Panc1 (cell line): Measurements from ENCODE around the gene TATDN3. TPM values are rescaled to one million over a fixed set of nuclear protein-coding genes. Genes with fewer than 3 reads are reported as not detected.

ENCODE experiments used
- ATAC-seq: fragments of 200-7000 bp; cut with Tn5 transposase; 2 replicates; pipeline ENCODE4 v1.9.1; 2020; ENCODE audit warnings: mild to moderate bottlenecking, moderate library complexity
- BruUV-seq: library from RNA; stranded (reverse); fragments of 400-500 nt; replicated peaks from 2 replicates; lab custom pipeline; 2021; lab: Mats Ljungman, UMichigan
- CTCF ChIA-PET: fragments of 300-600 bp; sonication (Branson Sonifier 250); formaldehyde crosslinking; loops from one replicate; lab custom pipeline; 2022; ENCODE audit warnings: antibody characterized with exemption; lab: Charles Lee
- POLR2A ChIA-PET: fragments of 300-600 bp; sonication (Branson Sonifier 250); formaldehyde crosslinking; loops from one replicate; lab custom pipeline; 2022; ENCODE audit warnings: antibody characterized with exemption; lab: Charles Lee
- DNase-seq: peaks from one replicate; pipeline ENCODE4 v3.0.0-alpha.2; 2010; ENCODE audit warnings: low read depth, low spot score
- H3K27ac ChIP-seq: 2 replicates; pipeline ENCODE4 v1.5.1; 2011; ENCODE audit warnings: mild to moderate bottlenecking, low read length, inconsistent platforms
- H3K27me3 ChIP-seq: fragments of 200-500 bp; sonication (Bioruptor generic); 2 replicates; pipeline ENCODE4 v1.6.0; 2014; ENCODE audit warnings: low read length, inconsistent platforms; ENCODE audit not compliant: control insufficient read depth, insufficient read depth
- H3K36me3 ChIP-seq: fragments of 200-500 bp; sonication (Bioruptor generic); 2 replicates; pipeline ENCODE4 v1.5.1; 2014; ENCODE audit warnings: inconsistent platforms, mild to moderate bottlenecking, low read length, moderate library complexity; ENCODE audit not compliant: control insufficient read depth, insufficient read depth
- H3K4me1 ChIP-seq: 2 replicates; pipeline ENCODE4 v1.5.1; 2011; ENCODE audit warnings: inconsistent platforms, mild to moderate bottlenecking, low read length, moderate library complexity; ENCODE audit not compliant: control insufficient read depth, insufficient read depth
- H3K4me3 ChIP-seq, 2 experiments: 2 replicates each; pipeline ENCODE4 v1.5.1; 2011 to 2012; ENCODE audit warnings: low read depth in 2 of 2, low read length in 2 of 2, mild to moderate bottlenecking in 2 of 2, inconsistent platforms in 1 of 2, moderate library complexity in 1 of 2
- H3K9me3 ChIP-seq: fragments of 200-500 bp; sonication (Bioruptor generic); 2 replicates; pipeline ENCODE4 v1.5.1; 2014; ENCODE audit warnings: low read depth, mild to moderate bottlenecking, inconsistent platforms, low read length, moderate library complexity; ENCODE audit not compliant: control insufficient read depth, insufficient read depth
- POLR2AphosphoS5 ChIP-seq: IDR thresholded peaks from 2 replicates; pipeline ENCODE4 v1.6.1; 2012; ENCODE audit warnings: mild to moderate bottlenecking, low read depth, low read length, moderate library complexity
- SIN3A ChIP-seq: IDR thresholded peaks from 2 replicates; pipeline ENCODE4 v1.6.1; 2012; ENCODE audit warnings: low read depth, mild to moderate bottlenecking, low read length, moderate library complexity, borderline replicate concordance; ENCODE audit not compliant: insufficient read depth
- TCF7L2 ChIP-seq: IDR thresholded peaks from 2 replicates; pipeline ENCODE4 v1.6.1; 2011; ENCODE audit warnings: mild to moderate bottlenecking, low read depth, low read length, inconsistent platforms
- in situ Hi-C: cut with HindIII; loops from 2 replicates; pipeline ENCODE4 v1.10.0; 2016; ENCODE audit warnings: low sequenced_read_pairs, low pct_unique_long_range_greater_than_20kb
- intact Hi-C: fragments of 100-400 bp; cut with micrococcal nuclease; formaldehyde crosslinking; loops from one replicate; pipeline ENCODE4 v1.10.0; 2022; ENCODE audit not compliant: unreplicated experiment
- total RNA-seq: library from RNA; stranded (reverse); gene quantifications from one replicate; pipeline ENCODE4 v1.2.1, GENCODE V29; 2021; ENCODE audit not compliant: unreplicated experiment
- TF ChIP-seq, protein P1 (sequence below): fragments of 450-650 bp; IDR thresholded peaks from 2 replicates; pipeline ENCODE4 v1.5.1; 2017; ENCODE audit warnings: mild to moderate bottlenecking
- TF ChIP-seq, protein P2 (sequence below), 2 experiments: IDR thresholded peaks; 2 replicates each; pipeline ENCODE4 v1.6.1; 2011 to 2012; ENCODE audit warnings: low read depth in 2 of 2, control low read depth in 1 of 2, low read length in 1 of 2, mild to moderate bottlenecking in 1 of 2, moderate library complexity in 1 of 2; ENCODE audit not compliant: insufficient read depth in 1 of 2

The TATDN3 gene
- total RNA-seq, 1 experiment from 2014 or later: 9.5 TPM

DNA sequence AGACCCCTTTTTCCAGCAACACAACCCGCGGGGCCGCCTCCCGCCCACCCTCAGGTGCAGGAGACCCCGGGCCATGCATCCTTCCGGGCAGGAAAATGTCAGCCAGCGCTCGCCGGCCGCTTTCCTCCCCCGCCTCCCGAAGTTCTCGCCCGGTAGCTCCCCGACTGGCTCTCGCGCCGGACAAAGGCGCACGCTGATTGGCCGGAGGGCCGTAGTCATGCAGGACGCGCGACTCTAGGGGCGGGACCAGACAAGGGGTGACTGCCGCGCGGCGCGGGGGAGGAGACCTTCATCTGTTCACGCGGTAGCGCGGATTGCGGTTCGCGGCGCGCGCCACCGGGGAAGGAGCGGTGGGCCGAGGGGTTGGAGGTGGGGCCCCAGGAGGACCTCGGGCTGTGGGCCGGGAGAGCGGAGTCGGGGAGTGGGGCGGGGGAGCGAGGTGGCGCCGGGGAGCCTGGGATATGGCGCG, 66.3 kb downstream of the TATDN3 start, which contains the start of gene FLVCR1:
TSS of gene FLVCR1 (plus strand) at position 284 of the 469 bp plus-strand sequence. CDS start at position 462, 178 bp downstream.
- intact Hi-C loops: no loop called here
- no TSS peak for BruUV-seq
- TF ChIP-seq SIN3A (no peak), POLR2AphosphoS5 (peak; percentile 71), TCF7L2 (no peak; the same call in 1 of the 2 replicates)
- TF ChIP-seq, protein P1, sequence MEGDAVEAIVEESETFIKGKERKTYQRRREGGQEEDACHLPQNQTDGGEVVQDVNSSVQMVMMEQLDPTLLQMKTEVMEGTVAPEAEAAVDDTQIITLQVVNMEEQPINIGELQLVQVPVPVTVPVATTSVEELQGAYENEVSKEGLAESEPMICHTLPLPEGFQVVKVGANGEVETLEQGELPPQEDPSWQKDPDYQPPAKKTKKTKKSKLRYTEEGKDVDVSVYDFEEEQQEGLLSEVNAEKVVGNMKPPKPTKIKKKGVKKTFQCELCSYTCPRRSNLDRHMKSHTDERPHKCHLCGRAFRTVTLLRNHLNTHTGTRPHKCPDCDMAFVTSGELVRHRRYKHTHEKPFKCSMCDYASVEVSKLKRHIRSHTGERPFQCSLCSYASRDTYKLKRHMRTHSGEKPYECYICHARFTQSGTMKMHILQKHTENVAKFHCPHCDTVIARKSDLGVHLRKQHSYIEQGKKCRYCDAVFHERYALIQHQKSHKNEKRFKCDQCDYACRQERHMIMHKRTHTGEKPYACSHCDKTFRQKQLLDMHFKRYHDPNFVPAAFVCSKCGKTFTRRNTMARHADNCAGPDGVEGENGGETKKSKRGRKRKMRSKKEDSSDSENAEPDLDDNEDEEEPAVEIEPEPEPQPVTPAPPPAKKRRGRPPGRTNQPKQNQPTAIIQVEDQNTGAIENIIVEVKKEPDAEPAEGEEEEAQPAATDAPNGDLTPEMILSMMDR: no peak
- TF ChIP-seq, protein P2, sequence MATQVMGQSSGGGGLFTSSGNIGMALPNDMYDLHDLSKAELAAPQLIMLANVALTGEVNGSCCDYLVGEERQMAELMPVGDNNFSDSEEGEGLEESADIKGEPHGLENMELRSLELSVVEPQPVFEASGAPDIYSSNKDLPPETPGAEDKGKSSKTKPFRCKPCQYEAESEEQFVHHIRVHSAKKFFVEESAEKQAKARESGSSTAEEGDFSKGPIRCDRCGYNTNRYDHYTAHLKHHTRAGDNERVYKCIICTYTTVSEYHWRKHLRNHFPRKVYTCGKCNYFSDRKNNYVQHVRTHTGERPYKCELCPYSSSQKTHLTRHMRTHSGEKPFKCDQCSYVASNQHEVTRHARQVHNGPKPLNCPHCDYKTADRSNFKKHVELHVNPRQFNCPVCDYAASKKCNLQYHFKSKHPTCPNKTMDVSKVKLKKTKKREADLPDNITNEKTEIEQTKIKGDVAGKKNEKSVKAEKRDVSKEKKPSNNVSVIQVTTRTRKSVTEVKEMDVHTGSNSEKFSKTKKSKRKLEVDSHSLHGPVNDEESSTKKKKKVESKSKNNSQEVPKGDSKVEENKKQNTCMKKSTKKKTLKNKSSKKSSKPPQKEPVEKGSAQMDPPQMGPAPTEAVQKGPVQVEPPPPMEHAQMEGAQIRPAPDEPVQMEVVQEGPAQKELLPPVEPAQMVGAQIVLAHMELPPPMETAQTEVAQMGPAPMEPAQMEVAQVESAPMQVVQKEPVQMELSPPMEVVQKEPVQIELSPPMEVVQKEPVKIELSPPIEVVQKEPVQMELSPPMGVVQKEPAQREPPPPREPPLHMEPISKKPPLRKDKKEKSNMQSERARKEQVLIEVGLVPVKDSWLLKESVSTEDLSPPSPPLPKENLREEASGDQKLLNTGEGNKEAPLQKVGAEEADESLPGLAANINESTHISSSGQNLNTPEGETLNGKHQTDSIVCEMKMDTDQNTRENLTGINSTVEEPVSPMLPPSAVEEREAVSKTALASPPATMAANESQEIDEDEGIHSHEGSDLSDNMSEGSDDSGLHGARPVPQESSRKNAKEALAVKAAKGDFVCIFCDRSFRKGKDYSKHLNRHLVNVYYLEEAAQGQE (IDR thresholded peaks at IDR 0.05; ENCODE audit: insufficient read depth in 1 of 2, low read depth in 2 of 2, low read length in 1 of 2): no peak
- Histone ChIP-seq H3K4me1 (peaks cover 23% of the 10 kb centered on the region), H3K9me3 (no peaks in the 10 kb centered on the region), H3K4me3 (peak within 1 kb of the TSS; percentile 82), H3K27me3 (no peaks in the 10 kb centered on the region), H3K27ac (peak within 1 kb of the TSS; percentile 91), H3K36me3 (no peaks in the 10 kb centered on the region; the same call in none of the 2 replicates)
- in situ Hi-C loops: no loop called here
- ATAC-seq (peak; percentile 99), DNase-seq (peak; percentile 62)
- CTCF ChIA-PET: interaction anchor here (0.5 to 1.3 kb wide), 4 partner anchors 10 to 43 kb away, joined by 3 to 4 read pairs (median 3); no protein-coding TSS in a partner anchor
- POLR2A ChIA-PET: interaction anchor here (0.6 to 0.8 kb wide), 6 partner anchors 18 to 818 kb away, joined by 3 to 9 read pairs (median 5); no protein-coding TSS in a partner anchor

DNA sequence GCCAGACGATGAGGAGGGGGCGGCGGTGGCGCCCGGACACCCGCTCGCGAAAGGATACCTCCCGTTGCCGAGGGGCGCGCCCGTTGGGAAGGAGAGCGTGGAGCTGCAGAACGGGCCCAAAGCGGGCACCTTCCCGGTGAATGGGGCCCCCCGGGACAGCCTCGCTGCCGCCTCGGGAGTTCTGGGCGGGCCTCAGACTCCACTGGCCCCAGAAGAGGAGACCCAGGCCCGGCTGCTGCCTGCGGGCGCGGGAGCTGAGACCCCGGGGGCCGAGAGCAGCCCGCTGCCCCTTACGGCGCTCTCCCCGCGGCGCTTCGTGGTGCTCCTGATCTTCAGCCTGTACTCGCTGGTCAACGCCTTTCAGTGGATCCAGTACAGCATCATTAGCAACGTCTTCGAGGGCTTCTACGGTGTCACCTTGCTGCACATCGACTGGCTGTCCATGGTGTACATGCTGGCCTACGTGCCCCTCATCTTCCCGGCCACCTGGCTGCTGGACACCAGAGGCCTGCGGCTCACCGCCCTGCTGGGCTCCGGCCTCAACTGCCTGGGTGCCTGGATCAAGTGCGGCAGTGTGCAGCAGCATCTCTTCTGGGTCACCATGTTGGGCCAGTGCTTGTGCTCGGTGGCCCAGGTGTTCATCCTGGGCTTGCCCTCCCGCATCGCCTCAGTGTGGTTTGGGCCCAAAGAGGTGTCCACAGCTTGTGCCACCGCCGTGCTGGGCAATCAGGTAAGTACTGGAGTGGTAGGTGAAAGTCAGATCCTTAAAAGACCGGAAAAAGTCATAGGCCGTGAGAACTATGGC, 67.0 kb downstream of the TATDN3 start:
- Histone ChIP-seq H3K36me3 (no peaks in the 10 kb centered on the region; the same call in none of the 2 replicates), H3K27ac (peak overlapping the region; percentile 91), H3K4me1 (peaks cover 23% of the 10 kb centered on the region), H3K9me3 (no peaks in the 10 kb centered on the region), H3K27me3 (no peaks in the 10 kb centered on the region), H3K4me3 (peak overlapping the region; percentile 82)
- in situ Hi-C loops: no loop called here
- ChIA-PET CTCF (interaction anchor here (0.5 to 1.0 kb wide), 2 partner anchors 42 to 44 kb away, joined by 3 to 4 read pairs; no protein-coding TSS in a partner anchor), POLR2A (interaction anchor here (0.6 to 0.8 kb wide), 3 partner anchors 22 to 819 kb away, joined by 3 to 6 read pairs (median 4); no protein-coding TSS in a partner anchor)
- ATAC-seq (peak; percentile 63), DNase-seq (no peak)
- intact Hi-C loops: no loop called here
- BruUV-seq: no TSS peak
- TF ChIP-seq TCF7L2 (no peak), POLR2AphosphoS5 (no peak), SIN3A (no peak)
- TF ChIP-seq, protein P2 (IDR thresholded peaks at IDR 0.05; ENCODE audit: insufficient read depth in 1 of 2, low read depth in 2 of 2, low read length in 1 of 2): no peak
- TF ChIP-seq, protein P1: no peak
